IgD-negative memory B cell (primary cell): ENCODE measurements around the gene PKHD1. TPM values are rescaled to one million over a fixed set of nuclear protein-coding genes. Genes with fewer than 3 reads are reported as not detected.
"Not testable (repeated sequence)": the region's sequence is repeated elsewhere in the genome, so short reads cannot be mapped to it uniquely, and the experiment has no call there.

Source experiments
- H3K27ac Mint-ChIP-seq, 3 donors: one replicate each; pipeline ENCODE4 v1.8.0; 2020 to 2022; ENCODE audit warnings: mild to moderate bottlenecking in 3 of 3, mixed read lengths in 3 of 3, moderate library complexity in 1 of 3
- H3K27me3 Mint-ChIP-seq: one replicate; pipeline ENCODE4 v1.8.0; 2021; ENCODE audit warnings: mixed read lengths
- H3K36me3 Mint-ChIP-seq: one replicate; pipeline ENCODE4 v1.8.0; 2020; ENCODE audit warnings: mild to moderate bottlenecking, mixed read lengths
- H3K4me1 Mint-ChIP-seq, 3 donors: one replicate each; pipeline ENCODE4 v1.8.0; 2020 to 2022; ENCODE audit warnings: mixed read lengths in 3 of 3, mild to moderate bottlenecking in 1 of 3
- H3K4me3 Mint-ChIP-seq, 4 donors: one replicate each; pipeline ENCODE4 v1.8.0; 2020 to 2022; ENCODE audit warnings: mild to moderate bottlenecking in 4 of 4, mixed read lengths in 4 of 4, moderate library complexity in 3 of 4
- H3K9me3 Mint-ChIP-seq, 3 donors: one replicate each; pipeline ENCODE4 v1.8.0; 2020 to 2021; ENCODE audit warnings: mixed read lengths in 3 of 3, mild to moderate bottlenecking in 1 of 3
- polyA plus RNA-seq: library from polyadenylated mRNA; unstranded; fragments of 300-500 nt; fragmentation: Illumina TruSeq; gene quantifications from one replicate; pipeline ENCODE4 v1.2.3, GENCODE V29; 2021

PKHD1 gene
- polyA plus RNA-seq, 1 donor from 2014 or later = not detected

DNA sequence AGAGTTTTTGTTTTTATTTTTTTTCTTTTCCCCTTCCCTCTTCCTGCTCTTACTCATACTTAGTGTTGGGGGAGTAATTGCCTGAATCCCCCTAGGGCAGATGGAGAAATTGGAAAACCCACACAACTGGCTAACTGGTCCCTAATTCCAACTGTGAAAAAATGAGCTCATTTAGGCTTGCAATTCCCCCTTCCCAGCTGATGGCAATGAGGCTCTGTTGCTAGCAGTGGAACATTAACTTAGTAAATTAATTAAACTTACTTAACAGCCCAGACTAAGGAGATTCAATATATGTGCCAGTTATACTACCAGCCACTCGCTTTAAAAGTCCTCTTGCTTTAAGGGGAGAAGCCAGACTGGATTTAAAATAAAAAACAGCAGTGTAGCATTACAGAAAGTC is 76.6 kb downstream of the PKHD1 start:
- H3K9me3 Mint-ChIP-seq = peaks cover 0 to 3% (median 0%) of the 10 kb centered on the region in 3 donors
- H3K4me1 Mint-ChIP-seq = peaks cover under 1 to 1% (median 1%) of the 10 kb centered on the region in 3 donors
- no peak overlapping the region for H3K4me3 Mint-ChIP-seq
- peaks cover 5% of the 10 kb centered on the region for H3K27me3 Mint-ChIP-seq
- H3K27ac Mint-ChIP-seq = no peak overlapping the region
- H3K36me3 Mint-ChIP-seq = no peaks in the 10 kb centered on the region

DNA sequence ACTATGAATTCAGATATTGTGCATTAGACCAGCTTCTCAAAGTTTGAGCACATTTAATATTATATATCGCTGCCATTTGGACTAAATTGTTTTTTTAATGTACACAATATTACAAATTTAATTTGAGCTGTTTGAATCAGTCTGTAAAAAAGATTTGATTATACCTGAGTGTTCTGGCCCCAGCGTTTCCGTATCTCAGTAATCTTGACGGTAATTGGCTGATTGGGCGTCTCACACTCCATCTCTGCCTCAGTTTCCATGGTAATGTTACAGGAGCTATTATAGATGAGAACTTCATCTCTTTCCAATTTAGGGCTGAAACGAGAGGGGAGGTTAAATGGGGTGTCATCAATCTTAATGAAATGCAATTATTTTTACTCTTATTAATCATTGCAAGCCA is 77.3 kb downstream of the PKHD1 start:
- Mint-ChIP-seq H3K27me3 (peaks cover 8% of the 10 kb centered on the region), H3K9me3 (peaks cover 0 to 3% (median 0%) of the 10 kb centered on the region in 3 donors), H3K27ac (no peak overlapping the region), H3K4me3 (no peak overlapping the region), H3K4me1 (peaks cover 0 to 1% (median 0%) of the 10 kb centered on the region in 3 donors), H3K36me3 (no peaks in the 10 kb centered on the region)

DNA sequence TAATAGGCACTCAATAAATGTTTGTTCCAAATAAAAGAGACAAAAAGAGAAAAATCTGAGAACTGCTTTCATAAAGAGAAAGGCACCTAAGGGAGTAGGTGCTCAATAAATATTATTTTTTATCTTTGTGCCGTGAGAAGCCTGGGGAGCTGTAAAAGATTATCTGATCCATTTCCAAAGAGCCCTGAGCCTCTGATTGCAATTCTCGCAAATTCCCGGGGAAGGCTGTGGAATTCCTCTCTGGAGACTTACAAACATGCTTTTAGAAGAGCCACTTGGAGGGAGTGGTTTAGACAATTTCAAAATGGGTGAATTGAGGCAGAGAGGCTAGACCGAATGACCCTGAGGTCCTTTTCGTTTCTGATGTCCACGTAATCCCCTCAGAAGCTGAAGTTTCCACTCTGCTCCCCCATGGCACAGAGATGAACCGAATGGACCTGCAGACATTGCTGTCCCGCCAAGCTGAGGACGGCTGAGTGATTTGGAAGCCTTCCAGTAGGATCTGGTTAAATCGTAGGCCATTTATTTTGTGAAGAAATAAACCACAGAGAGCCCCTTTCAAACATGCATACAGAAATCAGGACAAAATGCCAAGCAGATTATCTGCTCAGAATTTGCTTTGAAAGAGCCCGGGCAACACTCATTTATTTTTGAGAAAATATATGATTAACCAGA is 77.8 kb downstream of the PKHD1 start:
- H3K27me3 Mint-ChIP-seq = peaks cover 9% of the 10 kb centered on the region
- no peak overlapping the region for H3K4me3 Mint-ChIP-seq
- no peaks in the 10 kb centered on the region for H3K36me3 Mint-ChIP-seq
- peaks cover 0 to 3% (median 0%) of the 10 kb centered on the region in 3 donors for H3K9me3 Mint-ChIP-seq
- peaks cover 0 to 1% (median 0%) of the 10 kb centered on the region in 3 donors for H3K4me1 Mint-ChIP-seq
- H3K27ac Mint-ChIP-seq = no peak overlapping the region

DNA sequence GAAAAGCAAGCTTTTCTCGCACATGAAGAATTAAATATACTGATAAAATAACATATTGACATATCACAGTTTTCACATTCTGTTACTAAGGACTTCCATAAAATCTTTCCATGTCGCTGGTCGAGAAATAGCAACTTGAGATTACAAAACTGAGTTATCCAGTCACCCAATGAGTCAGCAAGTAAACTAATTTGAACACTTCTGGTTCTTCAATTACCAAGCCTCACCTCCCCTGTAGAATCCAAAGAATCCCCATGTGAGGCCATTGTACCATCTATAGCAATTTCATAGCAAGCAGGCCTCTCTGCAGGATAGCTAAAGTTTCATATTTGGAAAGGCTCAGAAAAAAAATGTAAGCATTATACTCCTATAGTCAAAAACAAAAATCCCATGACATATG is 87.3 kb downstream of the PKHD1 start:
- no peak overlapping the region for H3K4me3 Mint-ChIP-seq
- H3K9me3 Mint-ChIP-seq = peaks cover 0 to 2% (median 0%) of the 10 kb centered on the region in 3 donors
- no peaks in the 10 kb centered on the region for H3K27me3 Mint-ChIP-seq
- H3K36me3 Mint-ChIP-seq = peaks cover 3% of the 10 kb centered on the region
- H3K4me1 Mint-ChIP-seq = peaks cover 14 to 17% (median 17%) of the 10 kb centered on the region in 3 donors
- H3K27ac Mint-ChIP-seq = no peak overlapping the region

DNA sequence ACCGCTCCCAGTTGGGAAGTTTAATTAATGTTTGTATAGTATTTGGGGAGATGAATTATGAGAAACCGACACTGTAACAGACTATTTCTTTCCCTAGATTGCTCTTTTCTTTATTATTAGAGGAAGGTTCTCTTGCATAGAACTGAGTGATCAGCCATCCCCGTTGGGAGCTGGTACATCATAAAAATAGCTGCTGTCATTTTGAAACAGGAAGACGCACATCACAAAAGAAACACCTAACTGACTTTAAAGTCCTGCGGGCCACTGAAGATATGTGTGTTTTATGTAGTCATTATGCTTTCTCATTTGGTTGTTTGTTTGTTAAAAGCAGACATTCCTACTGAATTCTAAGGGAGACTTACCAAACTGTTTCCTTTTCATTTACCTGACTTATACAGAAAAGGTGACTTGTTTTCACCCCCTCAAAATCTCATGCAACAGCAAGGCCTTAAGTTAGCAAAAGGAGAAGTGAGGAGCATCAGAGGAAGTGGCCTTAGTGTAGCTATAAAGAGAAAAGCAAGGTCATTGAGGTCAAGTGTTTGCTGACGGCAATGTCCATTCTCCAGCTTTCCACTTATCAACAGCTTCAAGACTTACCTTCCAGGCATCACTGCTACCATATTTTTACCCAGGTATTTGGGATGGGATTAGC is 91.0 kb downstream of the PKHD1 start:
- Mint-ChIP-seq H3K4me1 (peaks cover 18 to 21% (median 20%) of the 10 kb centered on the region in 3 donors), H3K27ac (peak overlapping the region; percentile 19 to 88 (median 79)), H3K9me3 (peaks cover 0 to 2% (median 0%) of the 10 kb centered on the region in 3 donors), H3K27me3 (no peaks in the 10 kb centered on the region), H3K36me3 (peaks cover 2% of the 10 kb centered on the region), H3K4me3 (peak overlapping the region in 3 of 4 donors; percentile 28 to 65 (median 61))

DNA sequence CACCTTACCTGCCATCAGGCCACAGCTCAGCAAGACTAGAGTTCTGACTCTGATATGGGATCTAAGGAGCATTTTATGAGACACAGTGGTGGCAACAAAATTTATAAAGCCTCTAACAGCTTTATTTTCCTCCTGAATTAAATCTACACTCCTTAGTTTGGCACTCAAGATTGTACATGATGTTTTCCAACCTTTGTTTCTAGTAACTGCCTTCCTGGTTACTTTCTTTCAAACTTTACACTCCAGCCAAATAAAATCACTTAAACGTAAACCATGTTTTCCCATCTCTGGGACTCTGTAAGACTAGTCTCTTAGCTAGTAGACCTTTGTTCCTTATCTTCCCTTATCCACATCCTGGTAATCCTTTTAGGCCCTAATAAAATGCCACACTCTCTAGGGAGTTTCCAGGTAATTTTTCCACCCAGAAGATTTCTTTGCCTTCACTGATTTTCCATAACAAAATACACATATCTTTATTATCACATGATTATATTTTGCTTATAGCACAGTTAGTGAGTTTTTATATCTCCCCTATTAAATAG is 92.1 kb downstream of the PKHD1 start:
- Mint-ChIP-seq H3K27me3 (no peaks in the 10 kb centered on the region), H3K4me3 (no peak overlapping the region), H3K36me3 (peaks cover 2% of the 10 kb centered on the region), H3K4me1 (peaks cover 19 to 21% (median 20%) of the 10 kb centered on the region in 3 donors), H3K27ac (no peak overlapping the region), H3K9me3 (peaks cover 0 to 2% (median 0%) of the 10 kb centered on the region in 3 donors)

DNA sequence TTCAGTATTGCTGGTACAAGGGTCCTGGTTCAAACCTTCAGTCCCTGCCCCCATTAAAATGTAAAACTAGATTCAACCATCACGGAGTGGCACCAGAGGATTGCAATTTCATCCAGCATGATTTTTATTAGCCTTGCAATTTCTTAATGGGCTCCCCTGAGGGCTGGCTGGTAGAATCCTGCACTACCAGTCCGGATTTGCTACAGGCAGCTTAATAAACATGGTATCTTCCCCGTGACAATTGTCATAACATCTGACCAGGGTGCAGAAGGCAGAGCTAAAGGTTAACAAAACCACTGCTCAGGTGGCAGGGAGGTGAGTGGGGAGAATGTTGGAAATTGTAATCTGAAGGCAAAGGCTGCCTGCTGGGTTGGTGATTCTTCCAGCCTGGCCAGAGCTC is 94.5 kb downstream of the PKHD1 start:
- Mint-ChIP-seq H3K27ac (no peak overlapping the region), H3K36me3 (no peaks in the 10 kb centered on the region), H3K4me1 (peaks cover 19 to 21% (median 20%) of the 10 kb centered on the region in 3 donors), H3K27me3 (no peaks in the 10 kb centered on the region), H3K9me3 (no peaks in the 10 kb centered on the region), H3K4me3 (no peak overlapping the region)

DNA sequence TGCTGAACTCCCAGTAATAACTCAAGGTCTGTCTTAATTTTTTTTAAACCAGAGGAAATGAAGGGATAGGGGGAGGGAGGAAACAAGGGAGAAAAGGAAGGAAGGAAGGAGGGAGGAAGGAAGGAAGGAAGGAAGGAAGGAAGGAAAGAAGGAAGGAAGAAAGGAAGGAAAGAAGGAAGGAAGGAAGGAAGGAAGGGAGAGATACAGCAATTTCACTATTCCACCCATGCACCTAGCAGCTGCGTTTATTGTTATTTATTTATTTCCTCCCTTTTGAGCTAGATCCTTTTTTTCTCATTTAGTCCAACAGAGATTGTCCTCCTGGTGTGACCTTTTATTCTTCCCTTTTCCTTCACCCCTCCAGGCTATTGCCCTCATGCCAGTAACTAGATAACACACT is 97.6 kb downstream of the PKHD1 start:
- H3K9me3 Mint-ChIP-seq = peaks cover 0 to 2% (median 0%) of the 10 kb centered on the region in 3 donors
- H3K4me1 Mint-ChIP-seq = peaks cover 0 to 3% (median 1%) of the 10 kb centered on the region in 3 donors
- H3K27me3 Mint-ChIP-seq = no peaks in the 10 kb centered on the region
- H3K27ac Mint-ChIP-seq = no peak overlapping the region
- H3K36me3 Mint-ChIP-seq = no peaks in the 10 kb centered on the region
- H3K4me3 Mint-ChIP-seq = no peak overlapping the region

DNA sequence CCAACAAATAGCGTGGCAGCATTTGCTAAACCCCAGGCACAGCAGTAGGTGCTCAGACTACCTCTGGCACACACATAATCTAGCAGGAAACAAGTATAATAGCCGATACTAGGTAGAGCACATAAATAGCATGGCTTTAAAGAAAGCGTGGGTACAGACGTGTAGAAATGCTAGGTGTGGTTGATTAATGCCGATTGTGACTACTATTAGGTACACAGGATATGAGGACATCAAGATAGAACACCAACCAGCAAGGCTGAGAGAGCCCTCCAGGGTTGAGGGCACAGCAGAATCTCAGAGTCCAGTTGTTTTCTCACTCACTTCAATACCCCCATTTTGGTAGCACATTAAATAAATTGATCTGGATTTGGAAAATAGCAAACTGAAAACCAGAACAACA is 100.5 kb downstream of the PKHD1 start:
- H3K9me3 Mint-ChIP-seq = peaks cover 0 to 2% (median 0%) of the 10 kb centered on the region in 3 donors
- H3K36me3 Mint-ChIP-seq = no peaks in the 10 kb centered on the region
- H3K4me3 Mint-ChIP-seq = no peak overlapping the region
- H3K4me1 Mint-ChIP-seq = peaks cover 0 to 2% (median 0%) of the 10 kb centered on the region in 3 donors
- no peaks in the 10 kb centered on the region for H3K27me3 Mint-ChIP-seq
- peak overlapping the region in 1 of 3 donors; percentile 31 for H3K27ac Mint-ChIP-seq

DNA sequence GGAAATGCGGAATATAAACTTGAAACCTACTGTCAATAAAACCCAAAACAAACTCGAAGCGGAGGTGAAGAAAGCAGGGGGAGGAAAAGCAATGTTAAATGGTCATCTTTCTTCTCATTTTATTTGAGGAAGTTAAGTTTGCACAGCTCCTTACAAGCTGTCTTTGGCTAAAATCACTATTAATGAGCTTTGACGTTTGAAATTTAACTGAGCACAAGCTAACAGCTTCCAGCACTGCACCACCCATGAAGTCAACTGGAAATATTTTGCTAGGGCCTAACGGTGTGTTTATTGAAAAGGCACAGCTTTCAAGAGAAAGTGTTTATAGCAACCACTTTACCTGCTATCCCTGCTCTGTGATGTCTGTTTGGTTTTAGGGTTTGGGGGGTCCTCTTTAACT is 103.8 kb downstream of the PKHD1 start:
- no peaks in the 10 kb centered on the region for H3K27me3 Mint-ChIP-seq
- no peak overlapping the region for H3K4me3 Mint-ChIP-seq
- no peaks in the 10 kb centered on the region for H3K36me3 Mint-ChIP-seq
- H3K27ac Mint-ChIP-seq = no peak overlapping the region
- peaks cover 0 to 2% (median 0%) of the 10 kb centered on the region in 3 donors for H3K9me3 Mint-ChIP-seq
- no peaks in the 10 kb centered on the region for H3K4me1 Mint-ChIP-seq

DNA sequence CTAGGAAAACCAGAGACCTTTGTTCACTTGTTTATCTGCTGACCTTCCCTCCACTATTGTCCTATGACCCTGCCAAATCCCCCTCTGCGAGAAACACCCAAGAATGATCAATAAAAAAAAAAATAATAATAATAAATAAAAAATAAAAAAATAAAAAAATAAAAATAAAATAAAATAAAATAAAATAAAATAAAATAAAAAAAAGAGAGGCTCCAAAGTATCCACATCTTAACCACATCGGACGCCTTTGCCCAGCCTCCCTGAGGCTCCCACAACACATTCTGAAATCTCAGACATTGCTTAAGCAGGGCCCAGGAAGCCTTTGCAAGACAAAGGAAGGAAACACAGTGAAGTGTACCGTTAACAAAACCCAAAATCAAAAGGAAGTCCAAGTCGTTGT is 104.7 kb downstream of the PKHD1 start:
- H3K27ac Mint-ChIP-seq, H3K27me3 Mint-ChIP-seq, H3K36me3 Mint-ChIP-seq, H3K4me1 Mint-ChIP-seq, H3K9me3 Mint-ChIP-seq, H3K4me3 Mint-ChIP-seq: not testable (repeated sequence)

DNA sequence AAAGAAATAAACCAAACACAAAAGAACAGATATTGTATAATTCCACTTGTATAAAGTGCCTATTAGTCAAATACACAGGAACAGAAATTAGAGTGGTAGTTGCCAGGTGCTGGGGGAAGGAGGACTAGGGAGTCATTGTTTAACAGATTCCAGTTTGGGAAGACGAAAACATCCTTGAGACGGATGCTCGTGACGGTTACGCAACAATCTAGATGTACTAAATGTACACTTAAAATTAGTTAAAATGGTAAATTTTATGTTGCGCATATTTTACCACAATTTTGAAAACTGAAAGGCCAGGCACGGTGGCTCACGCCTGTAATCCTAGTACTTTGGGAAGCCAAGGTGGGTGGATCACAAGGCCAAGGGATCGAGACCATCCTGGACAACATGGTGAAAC is 111.0 kb downstream of the PKHD1 start:
- Mint-ChIP-seq H3K27ac (no peak overlapping the region), H3K9me3 (peaks cover 0 to under 1% (median 0%) of the 10 kb centered on the region in 3 donors), H3K4me3 (no peak overlapping the region), H3K4me1 (no peaks in the 10 kb centered on the region), H3K36me3 (no peaks in the 10 kb centered on the region), H3K27me3 (peaks cover 2% of the 10 kb centered on the region)

DNA sequence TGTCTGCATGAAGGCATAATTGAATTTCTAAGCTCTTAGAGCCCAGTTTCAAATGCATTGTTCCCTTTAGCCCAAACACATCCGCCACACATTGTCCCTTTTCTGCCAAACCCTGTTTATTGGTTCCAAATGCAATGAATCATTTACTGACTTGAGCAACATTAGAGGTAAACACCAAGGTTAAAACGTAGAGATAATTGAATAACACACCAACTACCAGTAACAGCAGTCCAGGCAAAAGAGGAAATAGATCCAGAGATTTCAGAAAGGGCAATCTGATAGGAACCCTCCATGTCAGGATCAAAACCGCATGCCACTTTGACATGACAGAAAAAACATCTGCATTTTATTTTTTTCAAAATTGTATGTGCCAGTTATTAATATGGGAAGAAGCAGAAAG is 114.8 kb downstream of the PKHD1 start:
- Mint-ChIP-seq H3K27ac (no peak overlapping the region), H3K4me3 (no peak overlapping the region), H3K4me1 (no peaks in the 10 kb centered on the region)

DNA sequence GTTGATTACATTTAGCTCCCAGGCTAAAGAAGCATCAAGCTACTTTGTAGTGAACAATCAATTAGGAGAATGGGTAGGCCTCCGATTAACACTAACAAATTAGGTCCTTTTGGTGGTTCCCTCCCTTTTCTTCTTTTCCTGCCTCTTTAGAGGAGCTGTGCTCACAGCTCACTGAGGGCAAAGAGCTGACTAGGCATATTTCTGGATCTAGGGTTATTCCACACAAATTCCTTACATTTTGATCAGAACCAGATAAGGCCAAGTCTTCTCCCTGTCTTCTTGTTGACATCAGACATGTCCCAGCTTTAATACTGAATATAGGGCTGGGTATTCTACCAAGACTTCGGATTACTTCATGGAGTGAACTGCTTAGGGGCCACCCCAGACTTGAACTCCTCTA is 119.1 kb downstream of the PKHD1 start:
- Mint-ChIP-seq H3K27me3 (peaks cover 5% of the 10 kb centered on the region), H3K4me3 (no peak overlapping the region), H3K9me3 (peaks cover 0 to 6% (median 2%) of the 10 kb centered on the region in 3 donors), H3K36me3 (peaks cover 3% of the 10 kb centered on the region), H3K27ac (no peak overlapping the region), H3K4me1 (no peaks in the 10 kb centered on the region)

More for the DNA sequence above, 114.8 kb downstream of the PKHD1 start:
- Mint-ChIP-seq H3K9me3 (peaks cover 0 to 6% (median 2%) of the 10 kb centered on the region in 3 donors), H3K27me3 (peaks cover 2% of the 10 kb centered on the region), H3K36me3 (no peaks in the 10 kb centered on the region)

DNA sequence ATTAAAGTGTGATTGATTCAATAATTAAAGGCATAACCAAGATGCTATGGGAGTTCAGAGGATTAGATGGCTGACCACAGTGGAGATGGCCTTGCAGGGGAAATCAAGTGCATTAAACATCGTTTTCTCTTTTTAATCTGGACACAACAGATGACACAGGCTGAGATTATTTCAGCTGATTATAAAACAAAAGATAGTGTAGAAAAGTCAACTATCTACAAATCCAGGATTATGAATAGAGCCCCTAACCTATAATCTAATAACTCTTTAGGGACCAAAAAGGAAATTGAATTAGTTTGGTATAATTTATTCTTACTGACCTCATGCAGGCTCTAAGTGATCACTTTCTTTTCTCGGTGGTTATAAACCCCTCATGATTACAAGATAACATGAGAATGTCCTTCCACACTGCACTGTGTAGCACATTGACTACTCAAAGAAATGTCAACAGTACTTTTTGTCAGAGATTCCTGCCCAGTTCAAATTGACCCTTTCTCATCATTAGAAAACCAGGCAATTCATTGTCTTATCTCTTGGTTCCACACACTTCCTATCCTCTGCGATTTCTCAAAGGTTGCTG is 122.1 kb downstream of the PKHD1 start:
- H3K36me3 Mint-ChIP-seq = peaks cover 3% of the 10 kb centered on the region
- H3K4me3 Mint-ChIP-seq = no peak overlapping the region
- no peaks in the 10 kb centered on the region for H3K4me1 Mint-ChIP-seq
- peaks cover 5% of the 10 kb centered on the region for H3K27me3 Mint-ChIP-seq
- H3K27ac Mint-ChIP-seq = no peak overlapping the region
- H3K9me3 Mint-ChIP-seq = no peaks in the 10 kb centered on the region
